ENCODE results near the gene KRT76. TPM values are rescaled to one million over a fixed set of nuclear protein-coding genes. Genes with fewer than 3 reads are reported as not detected.

KRT76 gene
- total and polyA plus RNA-seq, 10 of the 15 experiments (the other 5 are each of a cell fraction or from before 2014, with no cell fraction given), result not detected

- POLR2A ChIA-PET, result no interaction called here
- Histone ChIP-seq H3K4me1 (ENCODE audit: control insufficient read depth, insufficient read depth, low read length) (no peaks in the 10 kb centered on the region), H3K4me2 (ENCODE audit: control insufficient read depth, insufficient read depth) (no peak overlapping the region), H2AFZ (ENCODE audit: control insufficient read depth, low read depth, low read length) (no peak overlapping the region), H3K27me3 (replicated peaks in 1 of 2; ENCODE audit: control insufficient read depth in 2 of 2, insufficient read depth in 2 of 2, low read length in 1 of 2) (peaks cover 0 to 2% of the 10 kb centered on the region in 2 experiments; a peak in 2 of 4 replicates), H3K9me3 (replicated peaks; ENCODE audit: control insufficient read depth, insufficient read depth, low read length) (no peaks in the 10 kb centered on the region), H3K36me3 (ENCODE audit: control insufficient read depth in 2 of 2, insufficient read depth in 2 of 2, low read length in 1 of 2) (no peaks in the 10 kb centered on the region), H3K9ac (ENCODE audit: control insufficient read depth, insufficient read depth, low read length) (no peak overlapping the region), H4K20me1 (ENCODE audit: control insufficient read depth, insufficient read depth) (no peaks in the 10 kb centered on the region; the same call in 1 of the 2 replicates), H3K4me3 (no peak overlapping the region), H3K79me2 (ENCODE audit: control insufficient read depth, insufficient read depth, low read length) (no peaks in the 10 kb centered on the region), H3K27ac (ENCODE audit: control insufficient read depth, insufficient read depth) (no peak overlapping the region)
- in situ Hi-C loops (cut with MboI) (no loop called here), intact Hi-C loops (cut with micrococcal nuclease; ENCODE audit: unreplicated experiment) (no loop called here)
- WGBS (ENCODE audit: insufficient coverage, insufficient replicate concordance, low lambda C conversion rate, missing lambda C conversion rate), result 33% methylated on average over 8 of the region's 8 CpGs
- FAIRE-seq, result no peak
- no peak for TF ChIP-seq SP1 (IDR thresholded peaks at IDR 0.05; ENCODE audit: low read depth, low read length)
- TF ChIP-seq TAF1 (IDR thresholded peaks at IDR 0.05; ENCODE audit: borderline replicate concordance, low read depth, low read length), result no peak
- TF ChIP-seq RAD21 (IDR thresholded peaks at IDR 0.05; ENCODE audit: insufficient read depth, low read depth, low read length), result no peak
- no peak for TF ChIP-seq EGR1 (IDR thresholded peaks at IDR 0.05; ENCODE audit: borderline replicate concordance in 1 of 2, low read depth in 2 of 2, low read length in 2 of 2)
- TF ChIP-seq YBX1 (IDR thresholded peaks at IDR 0.05), result no peak
- no peak for TF ChIP-seq ZSCAN29 (IDR thresholded peaks at IDR 0.05)
- no peak for TF ChIP-seq POLR2AphosphoS5 (IDR thresholded peaks at IDR 0.05; ENCODE audit: low read length)
- TF ChIP-seq GATAD2B (conservative IDR thresholded peaks at IDR 0.05; ENCODE audit: low read depth), result no peak
- TF ChIP-seq REST (IDR thresholded peaks at IDR 0.05; ENCODE audit: low read depth, low read length), result no peak
- TF ChIP-seq CHD2 (IDR thresholded peaks at IDR 0.05; ENCODE audit: borderline replicate concordance, low read depth, low read length), result no peak
- no peak for TF ChIP-seq FOXM1 (IDR thresholded peaks at IDR 0.05; ENCODE audit: low read depth, low read length)
- TF ChIP-seq ZNF622 (IDR thresholded peaks at IDR 0.05), result no peak
- no peak for TF ChIP-seq CBFB (IDR thresholded peaks at IDR 0.05; ENCODE audit: low read depth)
- no peak for TF ChIP-seq ZBED1 (IDR thresholded peaks at IDR 0.05; ENCODE audit: borderline replicate concordance)
- no peak for TF ChIP-seq TCF3 (IDR thresholded peaks at IDR 0.05; ENCODE audit: borderline replicate concordance, insufficient read depth, low read depth, low read length)
- TF ChIP-seq BCL11A (IDR thresholded peaks at IDR 0.05; ENCODE audit: low read depth, low read length), result no peak
- no peak for TF ChIP-seq IKZF1 (conservative IDR thresholded peaks at IDR 0.05)
- no peak for TF ChIP-seq TARDBP (IDR thresholded peaks at IDR 0.05; ENCODE audit: borderline replicate concordance)
- no peak for DNase-seq (ENCODE audit: low read depth, low spot score)
- no peak for ATAC-seq
- RAD21 ChIA-PET (ENCODE audit: unreplicated experiment), result no interaction called here
- CTCF ChIA-PET, result no interaction called here
- SMC1A ChIA-PET (ENCODE audit: uncharacterized antibody, unreplicated experiment), result no interaction called here
- BruUV-seq (replicated peaks), result no TSS peak
Observed at GRCh38 chr12:52720365-52720886, 56.7 kb downstream of the KRT76 start.

All from GM12878 (cell line).